Astrocyte (in vitro differentiated cells and primary cell): ENCODE results near the gene SNCA. TPM values are rescaled to one million over a fixed set of nuclear protein-coding genes. Genes with fewer than 3 reads are reported as not detected.

ENCODE experiments used
- DNase-seq: peaks from one replicate; pipeline ENCODE4 v3.0.0-alpha.2; 2010; ENCODE audit warnings: low read depth
- FAIRE-seq: peaks from 2 replicates; lab custom pipeline; 2011; peaks lifted over from hg19 to GRCh38; lab: Jason Lieb, UNC
- H2AFZ ChIP-seq: 2 replicates; pipeline ENCODE4 v1.6.0; 2012; ENCODE audit warnings: low read depth, low read length, inconsistent platforms
- H3K27ac ChIP-seq: 2 replicates; pipeline ENCODE4 v1.5.1; 2011; ENCODE audit warnings: low read depth, low read length, inconsistent platforms
- H3K27me3 ChIP-seq: 2 replicates; pipeline ENCODE4 v1.6.0; 2011; ENCODE audit warnings: low read length, inconsistent platforms; ENCODE audit not compliant: insufficient read depth
- H3K36me3 ChIP-seq: 2 replicates; pipeline ENCODE4 v1.5.1; 2011; ENCODE audit warnings: low read length, inconsistent platforms; ENCODE audit not compliant: insufficient read depth
- H3K4me1 ChIP-seq: 2 replicates; pipeline ENCODE4 v1.5.1; 2011; ENCODE audit warnings: low read length, inconsistent platforms; ENCODE audit not compliant: insufficient read depth
- H3K4me2 ChIP-seq: 2 replicates; pipeline ENCODE4 v1.6.0; 2012; ENCODE audit warnings: low read length, inconsistent platforms
- H3K4me3 ChIP-seq: 2 replicates; pipeline ENCODE4 v1.5.1; 2011; ENCODE audit warnings: low read depth, mild to moderate bottlenecking, low read length, inconsistent platforms; ENCODE audit not compliant: insufficient read depth
- H3K79me2 ChIP-seq: 2 replicates; pipeline ENCODE4 v1.6.0; 2012; ENCODE audit warnings: mild to moderate bottlenecking, low read length, inconsistent platforms; ENCODE audit not compliant: insufficient read depth
- H3K9ac ChIP-seq: 2 replicates; pipeline ENCODE4 v1.6.0; 2012; ENCODE audit warnings: mild to moderate bottlenecking, low read length, inconsistent platforms
- H3K9me3 ChIP-seq: 2 replicates; pipeline ENCODE4 v1.5.1; 2012; ENCODE audit warnings: low read depth, mild to moderate bottlenecking, low read length, inconsistent platforms; ENCODE audit not compliant: insufficient read depth
- H4K20me1 ChIP-seq: 2 replicates; pipeline ENCODE4 v1.6.0; 2012; ENCODE audit warnings: low read length, inconsistent platforms; ENCODE audit not compliant: insufficient read depth
- H3K27ac Mint-ChIP-seq: one replicate; pipeline ENCODE4 v1.8.0; 2021; ENCODE audit warnings: mild to moderate bottlenecking, mixed read lengths; ENCODE audit not compliant: unreplicated experiment
- H3K27me3 Mint-ChIP-seq: one replicate; pipeline ENCODE4 v1.8.0; 2021; ENCODE audit warnings: low read depth, mixed read lengths; ENCODE audit not compliant: unreplicated experiment
- H3K36me3 Mint-ChIP-seq: one replicate; pipeline ENCODE4 v1.8.0; 2021; ENCODE audit warnings: low read depth, mixed read lengths; ENCODE audit not compliant: unreplicated experiment
- H3K4me1 Mint-ChIP-seq: one replicate; pipeline ENCODE4 v1.8.0; 2021; ENCODE audit warnings: low read depth, mixed read lengths; ENCODE audit not compliant: unreplicated experiment
- H3K4me3 Mint-ChIP-seq: one replicate; pipeline ENCODE4 v1.8.0; 2021; ENCODE audit warnings: mild to moderate bottlenecking, moderate library complexity, mixed read lengths; ENCODE audit not compliant: unreplicated experiment
- H3K9me3 Mint-ChIP-seq: one replicate; pipeline ENCODE4 v1.8.0; 2021; ENCODE audit warnings: mild to moderate bottlenecking, mixed read lengths; ENCODE audit not compliant: unreplicated experiment
- EZH2 ChIP-seq: IDR thresholded peaks from 2 replicates; pipeline ENCODE4 v1.6.1; 2012; ENCODE audit warnings: mild to moderate bottlenecking, low read length, inconsistent platforms; ENCODE audit not compliant: insufficient read depth
- total RNA-seq: library from RNA; stranded (reverse); gene quantifications from 2 replicates; pipeline ENCODE4 v1.2.1, GENCODE V29; 2021
- TF ChIP-seq, protein P1 (sequence below): IDR thresholded peaks from 2 replicates; pipeline ENCODE4 v1.5.1; 2011; ENCODE audit warnings: low read depth, mild to moderate bottlenecking, inconsistent platforms, low read length, moderate library complexity; ENCODE audit not compliant: insufficient read depth

Gene SNCA
- total RNA-seq, 1 donor from 2014 or later, result 27.3 TPM

DNA sequence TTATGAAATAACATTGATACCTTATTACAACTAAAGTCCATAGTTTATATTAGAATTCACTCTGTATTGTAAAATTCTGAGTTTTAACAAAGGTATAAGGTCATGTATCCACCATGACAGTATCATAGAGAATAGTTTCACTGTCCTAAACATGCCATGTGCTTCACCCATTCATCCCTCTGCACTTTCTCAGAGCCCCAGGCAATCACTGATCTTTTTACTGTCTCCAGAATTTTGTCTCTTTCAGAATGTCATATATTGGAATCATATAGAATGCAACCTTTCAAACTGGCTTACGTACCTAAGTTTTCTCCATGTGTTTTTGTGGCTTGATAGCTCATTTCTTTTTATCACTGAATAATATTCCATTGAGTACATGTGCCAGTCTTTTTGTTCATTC is 33.9 kb downstream of the SNCA start:
- no peaks in the 10 kb centered on the region for H3K9me3 ChIP-seq
- Mint-ChIP-seq H3K4me1 (no peaks in the 10 kb centered on the region), H3K27ac (no peak overlapping the region), H3K4me3 (no peak overlapping the region), H3K9me3 (no peaks in the 10 kb centered on the region), H3K36me3 (no peaks in the 10 kb centered on the region), H3K27me3 (no peaks in the 10 kb centered on the region)
- no peaks in the 10 kb centered on the region for H3K36me3 ChIP-seq
- H4K20me1 ChIP-seq, result no peaks in the 10 kb centered on the region
- no peak for FAIRE-seq
- no peak for DNase-seq
- H3K4me2 ChIP-seq, result no peak overlapping the region
- no peaks in the 10 kb centered on the region for H3K27me3 ChIP-seq
- no peak overlapping the region for H3K4me3 ChIP-seq
- H3K27ac ChIP-seq, result no peak overlapping the region
- no peak overlapping the region for H3K9ac ChIP-seq
- TF ChIP-seq EZH2, result no peak
- TF ChIP-seq, protein P1, sequence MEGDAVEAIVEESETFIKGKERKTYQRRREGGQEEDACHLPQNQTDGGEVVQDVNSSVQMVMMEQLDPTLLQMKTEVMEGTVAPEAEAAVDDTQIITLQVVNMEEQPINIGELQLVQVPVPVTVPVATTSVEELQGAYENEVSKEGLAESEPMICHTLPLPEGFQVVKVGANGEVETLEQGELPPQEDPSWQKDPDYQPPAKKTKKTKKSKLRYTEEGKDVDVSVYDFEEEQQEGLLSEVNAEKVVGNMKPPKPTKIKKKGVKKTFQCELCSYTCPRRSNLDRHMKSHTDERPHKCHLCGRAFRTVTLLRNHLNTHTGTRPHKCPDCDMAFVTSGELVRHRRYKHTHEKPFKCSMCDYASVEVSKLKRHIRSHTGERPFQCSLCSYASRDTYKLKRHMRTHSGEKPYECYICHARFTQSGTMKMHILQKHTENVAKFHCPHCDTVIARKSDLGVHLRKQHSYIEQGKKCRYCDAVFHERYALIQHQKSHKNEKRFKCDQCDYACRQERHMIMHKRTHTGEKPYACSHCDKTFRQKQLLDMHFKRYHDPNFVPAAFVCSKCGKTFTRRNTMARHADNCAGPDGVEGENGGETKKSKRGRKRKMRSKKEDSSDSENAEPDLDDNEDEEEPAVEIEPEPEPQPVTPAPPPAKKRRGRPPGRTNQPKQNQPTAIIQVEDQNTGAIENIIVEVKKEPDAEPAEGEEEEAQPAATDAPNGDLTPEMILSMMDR, result no peak
- H3K79me2 ChIP-seq, result no peaks in the 10 kb centered on the region
- no peak overlapping the region for H2AFZ ChIP-seq
- peaks cover 17% of the 10 kb centered on the region for H3K4me1 ChIP-seq

DNA sequence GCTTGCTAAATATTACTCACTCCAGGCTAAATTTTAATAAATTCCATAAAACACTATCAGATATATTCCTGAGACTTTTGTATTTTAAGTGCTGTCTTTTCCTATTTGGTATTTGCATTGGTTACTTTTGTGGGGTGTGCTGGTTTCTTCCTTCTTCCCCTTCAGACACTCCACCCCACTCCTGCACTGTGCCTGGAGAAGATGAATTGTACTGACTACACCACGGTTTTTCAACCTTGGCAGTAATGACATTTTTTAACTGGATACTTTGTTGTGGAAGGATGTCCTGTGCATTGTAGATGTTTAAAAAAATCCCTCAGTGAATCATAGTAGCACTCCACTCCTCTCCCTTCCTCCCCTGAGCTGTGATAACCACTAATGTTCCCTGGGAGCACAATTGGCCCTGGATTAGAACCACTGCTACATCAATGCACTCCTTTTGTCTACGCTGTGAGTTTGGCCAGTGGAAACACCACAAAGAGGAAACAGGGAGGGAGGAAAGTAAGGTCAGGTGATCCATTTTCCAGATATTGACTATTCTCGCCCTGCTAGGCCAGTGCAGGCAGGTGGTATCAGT is 36.3 kb downstream of the SNCA start:
- Mint-ChIP-seq H3K4me1 (peaks cover 5% of the 10 kb centered on the region), H3K36me3 (no peaks in the 10 kb centered on the region), H3K9me3 (no peaks in the 10 kb centered on the region), H3K27ac (no peak overlapping the region), H3K27me3 (no peaks in the 10 kb centered on the region), H3K4me3 (no peak overlapping the region)
- Histone ChIP-seq H3K4me2 (peak overlapping the region; percentile 68), H2AFZ (peak overlapping the region; percentile 70), H3K79me2 (no peaks in the 10 kb centered on the region), H3K9ac (peak overlapping the region; percentile 58), H3K27ac (peak overlapping the region; percentile 82), H3K4me3 (peak overlapping the region; percentile 2), H3K4me1 (peaks cover 25% of the 10 kb centered on the region), H3K27me3 (no peaks in the 10 kb centered on the region), H4K20me1 (no peaks in the 10 kb centered on the region), H3K36me3 (no peaks in the 10 kb centered on the region), H3K9me3 (no peaks in the 10 kb centered on the region)
- TF ChIP-seq, protein P1, result no peak
- no peak for TF ChIP-seq EZH2
- FAIRE-seq (no peak), DNase-seq (peak; percentile 86)

DNA sequence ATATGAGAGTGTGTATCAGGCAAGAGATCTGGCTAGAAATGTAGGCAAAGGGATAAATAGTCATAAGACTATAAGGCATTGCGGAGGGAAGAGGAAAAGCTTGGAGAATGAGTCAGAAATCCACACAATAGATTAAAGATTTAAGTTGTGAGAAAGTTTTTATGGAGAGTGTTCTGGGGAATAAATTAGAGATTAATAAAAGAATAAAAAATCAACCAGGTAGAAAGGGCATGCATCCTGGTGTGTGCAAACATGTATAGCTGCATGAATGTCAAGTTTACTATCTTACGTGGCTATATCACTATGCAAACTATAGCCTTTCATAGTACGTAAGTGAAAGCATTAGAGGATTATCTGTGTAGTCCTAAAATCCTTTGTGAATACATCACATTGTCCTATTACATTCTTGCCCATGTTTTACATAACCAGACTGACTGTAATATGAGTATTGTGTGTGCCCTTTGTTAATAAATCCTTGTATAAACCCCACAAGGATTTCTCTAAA is 36.9 kb downstream of the SNCA start:
- H3K4me3 Mint-ChIP-seq, result no peak overlapping the region
- TF ChIP-seq, protein P1, result no peak
- no peak for TF ChIP-seq EZH2
- no peaks in the 10 kb centered on the region for H3K36me3 ChIP-seq
- FAIRE-seq, result peak; percentile 5
- H3K27ac ChIP-seq, result peak overlapping the region; percentile 82
- peak overlapping the region; percentile 32 for H3K4me3 ChIP-seq
- H3K4me1 ChIP-seq, result peaks cover 25% of the 10 kb centered on the region
- no peak overlapping the region for H3K27ac Mint-ChIP-seq
- no peak overlapping the region for H2AFZ ChIP-seq
- H4K20me1 ChIP-seq, result no peaks in the 10 kb centered on the region
- H3K9me3 Mint-ChIP-seq, result no peaks in the 10 kb centered on the region
- no peaks in the 10 kb centered on the region for H3K9me3 ChIP-seq
- H3K79me2 ChIP-seq, result no peaks in the 10 kb centered on the region
- no peaks in the 10 kb centered on the region for H3K36me3 Mint-ChIP-seq
- peaks cover 5% of the 10 kb centered on the region for H3K4me1 Mint-ChIP-seq
- peak; percentile 89 for DNase-seq
- no peaks in the 10 kb centered on the region for H3K27me3 Mint-ChIP-seq
- peak overlapping the region; percentile 68 for H3K4me2 ChIP-seq
- peak overlapping the region; percentile 58 for H3K9ac ChIP-seq
- H3K27me3 ChIP-seq, result no peaks in the 10 kb centered on the region
